Stimulated activated CD8-positive, alpha-beta memory T cell treated with anti-CD3 and anti-CD28 coated beads, Interleukin-7, amount 100 ng/mL, for 1 hour (primary cell): ENCODE results near the gene NUP107.

Experiments used
- DNase-seq, 2 donors: peaks; one replicate each; pipeline ENCODE4 v3.0.0-alpha.2; 2020; ENCODE audit warnings: low read depth in 2 of 2

Gene NUP107

GRCh38 chr12:68739891-68740290 lies 53.1 kb downstream of the NUP107 start:
- no peak for DNase-seq

- no peak for DNase-seq
These were observed 56.6 kb downstream of the NUP107 start for GRCh38 chr12:68743356-68743755.

DNA sequence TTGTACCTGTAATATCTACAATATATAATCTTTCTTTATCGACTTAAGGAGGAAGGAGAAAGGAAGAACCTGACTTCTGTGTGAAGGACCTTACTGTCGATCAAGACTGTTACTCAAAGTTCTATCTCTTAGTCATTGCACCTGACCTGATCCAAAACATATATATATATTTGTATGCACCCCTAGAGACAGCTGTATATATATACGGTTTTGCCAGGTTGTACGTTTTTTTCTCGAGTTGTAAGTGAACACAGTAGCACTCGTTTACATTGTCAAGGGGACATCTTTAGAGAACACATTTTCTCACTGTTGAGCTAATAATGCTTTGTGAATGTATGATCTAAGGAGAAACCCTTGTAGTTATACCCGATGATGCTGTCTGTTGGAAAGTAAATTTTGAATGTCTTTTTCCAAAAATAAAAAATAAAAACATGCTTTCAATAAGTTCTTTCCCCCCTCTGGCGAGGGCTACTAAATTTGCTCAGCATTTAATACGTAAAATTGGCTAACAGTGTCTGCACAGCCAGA lies 58.7 kb downstream of the NUP107 start:
- no peak for DNase-seq

- DNase-seq: peak; percentile 80 to 83
These were observed 59.3 kb downstream of the NUP107 start, which contains the start of gene SLC35E3 for GRCh38 chr12:68745904-68746571. TSS of gene SLC35E3 (plus strand) at chr12:68746176. CDS start at chr12:68746378, 202 bp downstream.

GRCh38 chr12:68746572-68747180 lies 59.9 kb downstream of the NUP107 start:
- DNase-seq: no peak

DNA sequence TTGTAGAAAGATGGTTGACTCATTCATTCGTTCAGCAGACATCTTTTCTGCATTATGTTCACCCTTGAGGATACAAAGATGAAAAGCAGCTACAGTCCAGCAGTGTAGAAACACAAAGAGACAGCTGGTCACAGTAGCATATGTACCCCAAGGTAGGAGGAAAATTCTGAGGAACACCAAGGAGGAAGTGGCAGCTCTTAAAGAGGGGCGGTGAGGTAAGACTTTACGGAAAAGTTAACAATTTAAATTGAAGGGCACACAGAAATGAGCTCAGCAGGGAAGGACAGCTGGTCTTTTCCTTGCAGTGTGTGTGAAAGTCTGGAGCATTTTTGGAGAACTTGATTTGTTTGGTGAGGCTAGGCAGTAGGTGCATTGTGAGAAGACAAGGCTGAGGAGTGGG lies 62.7 kb downstream of the NUP107 start:
- no peak for DNase-seq

- DNase-seq: no peak
These were observed 63.1 kb downstream of the NUP107 start for GRCh38 chr12:68749861-68750260.

DNA sequence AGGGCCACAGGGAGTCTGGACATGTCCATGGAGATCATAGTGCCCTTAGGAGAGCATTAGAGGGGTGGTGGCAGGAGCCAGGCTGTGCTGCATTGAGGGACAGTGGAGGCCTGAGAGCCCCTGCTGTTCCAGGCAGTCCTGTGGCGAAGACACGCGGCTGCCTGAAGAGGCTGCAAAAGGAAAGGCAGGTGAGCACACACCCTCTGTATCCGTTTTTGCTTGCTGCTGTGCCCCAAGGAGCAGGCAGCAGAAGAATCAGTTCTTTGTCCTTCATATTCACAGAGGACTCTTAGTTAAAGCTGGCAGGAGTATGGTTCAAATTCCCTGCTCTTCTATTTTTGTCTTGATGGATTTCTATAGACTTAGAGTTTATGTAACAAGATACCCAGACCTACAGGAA lies 63.7 kb downstream of the NUP107 start:
- no peak for DNase-seq

- no peak for DNase-seq
These were observed 68.9 kb downstream of the NUP107 start for GRCh38 chr12:68755536-68756243.

- no peak for DNase-seq
These were observed 73.1 kb downstream of the NUP107 start for GRCh38 chr12:68759852-68760251.

- no peak for DNase-seq
These were observed 74.1 kb downstream of the NUP107 start for GRCh38 chr12:68760806-68761441.

DNA sequence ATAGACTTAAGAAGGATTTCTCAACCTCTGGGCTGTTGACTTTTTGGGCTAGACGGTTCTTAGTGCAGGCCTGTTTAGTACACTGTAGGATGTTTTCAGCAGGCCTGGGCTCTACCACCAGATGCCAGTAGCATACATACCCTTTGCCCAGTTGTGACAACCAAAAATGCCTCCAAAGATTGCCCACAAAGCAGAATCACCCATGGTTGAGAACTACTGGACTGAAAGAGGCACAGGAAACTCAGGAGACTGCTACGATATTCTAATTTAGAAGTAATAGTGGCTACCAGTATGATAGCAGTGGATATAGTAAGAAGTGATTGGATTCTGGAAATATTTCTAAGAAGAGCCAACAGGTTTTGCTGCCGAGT lies 74.6 kb downstream of the NUP107 start:
- DNase-seq: no peak

DNA sequence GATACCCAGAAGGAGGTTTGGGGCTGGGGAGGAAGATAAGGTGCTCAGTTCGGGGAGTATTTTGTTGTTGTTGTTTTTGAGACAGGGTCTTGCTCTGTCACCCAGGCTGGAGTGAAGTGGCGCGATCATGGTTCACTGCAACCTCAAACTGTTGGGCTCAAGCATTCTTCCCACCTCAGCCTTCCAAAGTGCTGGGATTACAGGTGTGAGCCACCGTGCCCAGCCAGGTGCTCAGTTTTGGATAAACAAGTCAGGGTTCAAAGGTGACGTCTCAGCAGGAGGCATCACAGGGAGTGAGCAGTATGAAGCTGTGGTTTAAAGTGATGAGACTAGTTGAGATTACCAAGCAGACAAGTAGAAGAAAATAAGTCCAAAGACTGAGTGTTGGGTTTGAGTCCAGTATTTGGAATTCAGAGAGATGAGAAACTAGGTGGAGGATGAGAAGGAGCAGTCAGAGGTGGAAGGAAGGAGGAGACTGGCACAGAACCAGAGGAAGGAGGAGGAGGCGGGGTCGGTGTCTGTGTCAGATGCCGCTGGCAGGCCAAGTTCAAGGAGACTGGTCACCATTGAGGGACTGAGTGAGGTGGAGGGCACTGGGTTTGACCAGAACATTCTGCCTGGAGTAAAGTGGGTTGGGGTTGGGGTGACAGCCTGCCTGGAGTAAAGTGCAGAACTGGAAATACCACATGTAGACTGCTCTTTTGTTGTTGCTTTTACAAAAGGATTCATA lies 75.3 kb downstream of the NUP107 start:
- no peak for DNase-seq

DNA sequence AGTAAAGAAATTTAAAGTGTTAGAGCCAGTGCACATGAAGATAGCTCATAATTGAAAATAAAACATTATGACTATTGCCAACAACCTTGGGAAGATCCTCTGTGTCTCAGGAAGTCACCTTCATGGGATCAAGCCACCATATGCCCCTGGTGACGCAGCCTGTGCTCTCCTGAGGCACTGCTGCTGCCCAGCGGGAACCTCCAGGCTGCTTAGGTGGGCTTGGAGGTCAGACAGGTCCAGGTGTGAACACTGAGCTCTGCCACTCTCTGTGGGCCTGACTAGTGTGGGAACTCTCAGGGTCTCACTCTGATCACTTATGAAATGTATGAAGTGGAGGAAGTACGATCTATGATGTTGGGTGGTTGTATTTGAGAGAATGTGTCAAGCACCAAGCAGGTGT lies 75.9 kb downstream of the NUP107 start:
- no peak for DNase-seq

- DNase-seq: no peak
These were observed 78.9 kb downstream of the NUP107 start for GRCh38 chr12:68765696-68766095.

DNA sequence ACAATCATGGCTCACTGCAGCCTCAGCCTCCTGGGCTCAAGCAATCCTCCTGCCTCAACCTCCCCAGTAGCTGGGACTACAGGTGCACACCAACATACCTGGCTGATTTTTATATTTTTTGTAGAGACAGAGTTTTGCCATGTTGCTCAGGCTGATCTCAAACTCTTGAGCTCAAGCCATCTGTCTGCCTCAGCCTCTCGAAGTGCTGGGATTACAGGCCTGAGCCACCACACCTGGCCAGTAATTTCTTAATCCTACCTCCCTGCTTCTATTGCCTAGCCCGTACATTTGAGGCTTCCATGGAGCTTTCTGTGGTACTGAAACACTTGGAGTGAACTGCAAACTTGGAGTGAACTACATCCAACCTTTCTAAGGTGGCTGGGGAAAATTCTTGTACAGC lies 79.9 kb downstream of the NUP107 start:
- DNase-seq: no peak

DNA sequence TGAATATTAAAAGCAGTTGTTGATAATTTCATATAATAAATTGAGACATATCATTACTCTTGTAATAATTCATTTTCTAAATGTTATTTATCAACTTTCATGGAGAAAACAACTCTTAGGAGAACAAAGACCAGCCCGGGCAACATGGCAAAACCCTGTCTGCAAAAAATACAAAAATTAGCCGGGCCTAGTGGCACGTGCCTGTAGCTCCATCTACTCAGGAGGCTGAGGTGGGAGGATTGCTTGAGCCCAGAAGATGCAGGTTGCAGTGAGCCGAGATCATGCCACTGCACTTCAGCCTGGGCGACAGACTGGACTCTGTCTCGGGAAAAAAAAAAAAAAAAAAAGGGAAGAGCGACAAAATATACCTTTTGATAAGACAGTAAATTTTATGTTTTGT lies 80.4 kb downstream of the NUP107 start:
- no peak for DNase-seq

GRCh38 chr12:68768431-68768939 lies 81.7 kb downstream of the NUP107 start:
- DNase-seq: no peak

DNA sequence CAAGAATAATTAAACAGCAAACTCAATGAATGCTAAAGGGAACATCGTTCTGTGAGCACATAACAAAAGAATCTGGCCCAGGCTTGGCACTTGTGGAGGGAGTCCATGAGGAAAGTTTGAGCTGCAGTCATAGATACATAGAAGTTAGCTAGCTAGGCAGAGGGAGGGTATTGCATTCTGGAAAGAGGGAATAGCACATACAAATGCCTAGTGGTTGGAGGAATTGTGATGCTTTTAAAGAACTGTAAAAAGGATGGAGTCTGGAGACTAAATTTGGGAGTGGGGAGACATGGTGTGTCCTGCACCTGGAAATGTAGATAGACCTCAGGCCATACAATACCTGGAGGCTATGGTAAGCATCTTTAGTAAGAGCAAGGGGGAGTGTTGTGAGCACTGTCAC lies 83.2 kb downstream of the NUP107 start:
- no peak for DNase-seq

DNA sequence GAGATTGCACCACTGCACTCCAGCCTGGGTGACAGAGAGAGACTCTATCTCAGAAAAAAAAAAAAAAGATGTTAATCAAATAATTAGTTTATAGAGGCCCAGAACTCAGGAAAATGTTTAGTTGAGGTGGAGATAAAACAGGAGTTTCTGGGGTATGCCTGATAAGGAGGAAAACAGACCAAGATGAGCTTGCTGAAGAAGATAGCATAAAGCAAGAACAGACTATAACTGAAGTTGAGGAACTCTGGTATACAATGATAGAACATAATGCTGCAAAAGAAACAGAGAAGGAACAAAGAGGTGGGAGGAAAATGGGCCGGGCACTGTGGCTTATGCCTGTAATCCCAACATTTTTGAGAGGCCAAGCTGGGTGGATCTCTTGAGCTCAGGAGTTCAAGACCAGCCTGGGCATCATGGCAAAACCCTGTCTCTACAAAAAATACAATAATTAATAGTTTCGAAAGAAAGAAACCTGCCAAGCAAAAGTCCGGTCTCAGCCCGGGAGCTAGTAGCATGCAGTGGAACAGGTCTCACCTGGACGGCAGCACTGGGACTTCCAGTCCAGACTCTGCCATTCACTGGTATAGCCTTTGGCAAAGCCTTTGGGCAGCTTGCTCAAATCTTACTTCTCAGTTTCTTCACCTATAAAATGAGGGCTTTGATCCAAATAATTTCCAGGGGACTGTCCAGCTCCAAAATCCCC lies 84.6 kb downstream of the NUP107 start:
- no peak for DNase-seq

DNA sequence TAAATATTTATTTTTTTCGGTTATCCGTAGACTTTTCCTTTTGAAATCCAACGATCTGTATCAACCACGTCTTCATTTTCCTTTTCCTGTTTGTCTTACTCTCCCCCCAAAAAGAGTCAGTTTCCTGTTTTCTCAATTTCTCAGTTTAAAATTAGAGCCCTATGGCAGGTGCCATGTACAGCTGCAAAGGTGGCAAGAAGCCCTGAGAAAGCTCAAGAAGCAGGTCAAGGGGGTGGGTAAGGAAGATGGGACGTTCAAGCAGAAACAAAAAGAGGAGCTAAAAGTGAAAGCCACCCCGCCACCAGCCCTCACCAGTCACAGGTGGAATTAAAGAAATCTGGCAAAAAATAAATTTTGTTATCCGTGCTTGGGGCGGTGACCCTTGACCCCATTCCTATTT lies 85.9 kb downstream of the NUP107 start:
- no peak for DNase-seq
